GM23338 (cell line): ENCODE results near the gene DDX20. TPM values are rescaled to one million over a fixed set of nuclear protein-coding genes. Genes with fewer than 3 reads are reported as not detected.

Experiments
- ATAC-seq: fragments of 200-7000 bp; cut with Tn5 transposase; 3 replicates; pipeline ENCODE4 v1.9.1; 2020
- DNase-seq: peaks from one replicate; pipeline ENCODE4 v3.0.0-alpha.2; 2015; ENCODE audit warnings: low spot score
- H2AFZ ChIP-seq: fragments of 200-600 bp; sonication (generic); 2 replicates; pipeline ENCODE4 v1.8.0; 2016; ENCODE audit warnings: antibody characterized with exemption, mild to moderate bottlenecking, moderate library complexity
- H3F3A ChIP-seq: fragments of 200-600 bp; sonication (generic); replicated peaks from 2 replicates; pipeline ENCODE4 v1.8.0; 2017; ENCODE audit warnings: antibody characterized with exemption, mixed run types, low read depth
- H3K27ac ChIP-seq: fragments of 200-600 bp; sonication (generic); 2 replicates; pipeline ENCODE4 v1.6.1; 2016; ENCODE audit warnings: low read depth
- H3K27me3 ChIP-seq: fragments of 200-600 bp; sonication (generic); 2 replicates; pipeline ENCODE4 v1.8.0; 2016; ENCODE audit warnings: mild to moderate bottlenecking, mixed run types, moderate library complexity; ENCODE audit not compliant: insufficient read depth
- H3K36me3 ChIP-seq: fragments of 200-600 bp; sonication (generic); 2 replicates; pipeline ENCODE4 v1.8.0; 2016; ENCODE audit warnings: mild to moderate bottlenecking; ENCODE audit not compliant: insufficient read depth
- H3K4me1 ChIP-seq: fragments of 200-600 bp; sonication (generic); 2 replicates; pipeline ENCODE4 v1.8.0; 2016; ENCODE audit warnings: mild to moderate bottlenecking, moderate library complexity; ENCODE audit not compliant: insufficient read depth
- H3K4me2 ChIP-seq: fragments of 200-600 bp; sonication (generic); 2 replicates; pipeline ENCODE4 v1.7.1; 2017; ENCODE audit warnings: mixed run types
- H3K4me3 ChIP-seq: fragments of 200-600 bp; sonication (generic); 2 replicates; pipeline ENCODE4 v1.6.1; 2016; ENCODE audit warnings: mixed run types
- H3K79me2 ChIP-seq: fragments of 200-600 bp; sonication (generic); replicated peaks from 2 replicates; pipeline ENCODE4 v1.8.0; 2017; ENCODE audit warnings: mild to moderate bottlenecking; ENCODE audit not compliant: insufficient read depth
- H3K9me2 ChIP-seq: fragments of 200-600 bp; sonication (generic); 2 replicates; pipeline ENCODE4 v1.8.0; 2017; ENCODE audit not compliant: insufficient read depth
- H4K20me1 ChIP-seq: fragments of 200-600 bp; sonication (generic); replicated peaks from 2 replicates; pipeline ENCODE4 v1.8.0; 2017; ENCODE audit warnings: mild to moderate bottlenecking; ENCODE audit not compliant: insufficient read depth
- H3K27ac Mint-ChIP-seq: 2 replicates; pipeline ENCODE4 v1.8.0; 2020; ENCODE audit warnings: inconsistent platforms, mild to moderate bottlenecking, moderate library complexity, mixed read lengths
- H3K27me3 Mint-ChIP-seq: 3 replicates; pipeline ENCODE4 v1.8.0; 2022; ENCODE audit warnings: low read depth, mild to moderate bottlenecking, moderate library complexity, mixed read lengths, inconsistent platforms; ENCODE audit not compliant: insufficient read depth, poor library complexity
- H3K36me3 Mint-ChIP-seq: 3 replicates; pipeline ENCODE4 v1.8.0; 2021; ENCODE audit warnings: low read depth, mild to moderate bottlenecking, inconsistent platforms, moderate library complexity, mixed read lengths
- H3K4me1 Mint-ChIP-seq: 3 replicates; pipeline ENCODE4 v1.8.0; 2020; ENCODE audit warnings: mild to moderate bottlenecking, inconsistent platforms, mixed read lengths
- H3K4me3 Mint-ChIP-seq: 3 replicates; pipeline ENCODE4 v1.8.0; 2021; ENCODE audit warnings: moderate library complexity, mild to moderate bottlenecking, inconsistent platforms, mixed read lengths
- H3K9me3 Mint-ChIP-seq: 3 replicates; pipeline ENCODE4 v1.8.0; 2020; ENCODE audit warnings: moderate library complexity, mild to moderate bottlenecking, inconsistent platforms, mixed read lengths
- CTCF ChIP-seq, 2 experiments: fragments of 200-600 bp in 1 of 2; sonication (generic) in 1 of 2; conservative IDR thresholded peaks; 2 replicates each; pipeline versions ENCODE4 v1.5.1 to v1.6.1; 2016 to 2017; ENCODE audit warnings: antibody characterized with exemption in 2 of 2, low read depth in 2 of 2, mild to moderate bottlenecking in 2 of 2, moderate library complexity in 1 of 2
- ETS1 ChIP-seq: IDR thresholded peaks from 2 replicates; pipeline ENCODE4 v1.6.1; 2016; ENCODE audit warnings: antibody characterized with exemption
- EZH2 ChIP-seq: fragments of 200-600 bp; sonication (generic); IDR thresholded peaks from one replicate; pipeline ENCODE4 v1.8.0; 2017; ENCODE audit warnings: antibody characterized with exemption, mild to moderate bottlenecking, low read depth; ENCODE audit not compliant: unreplicated experiment
- JUNB ChIP-seq: IDR thresholded peaks from one replicate; pipeline ENCODE4 v1.6.1; 2016; ENCODE audit warnings: antibody characterized with exemption; ENCODE audit not compliant: unreplicated experiment
- NANOG ChIP-seq: IDR thresholded peaks from 2 replicates; pipeline ENCODE4 v1.6.1; 2016; ENCODE audit warnings: antibody characterized with exemption, borderline replicate concordance
- STAT1 ChIP-seq: IDR thresholded peaks from one replicate; pipeline ENCODE4 v1.6.1; 2016; ENCODE audit warnings: antibody characterized with exemption; ENCODE audit not compliant: unreplicated experiment
- ZNF462 ChIP-seq: fragments of 250-450 bp; sonication (Bioruptor Pico); IDR thresholded peaks from 2 replicates; pipeline ENCODE4 v1.5.0; 2020; ENCODE audit warnings: mild to moderate bottlenecking, moderate library complexity
- polyA plus RNA-seq: library from polyadenylated mRNA; unstranded; fragments of >200 nt; fragmentation: Nextera tagmentation; extraction: Ambion mirVana; gene quantifications from 2 replicates; pipeline ENCODE4 v1.2.1, GENCODE V29; 2016
- total RNA-seq: library from RNA; depleted of rRNA; stranded (reverse); fragments of >200 nt; shearing (Covaris generic); gene quantifications from 2 replicates; pipeline ENCODE4 v1.2.3, GENCODE V29; 2014

DDX20 gene
- total and polyA plus RNA-seq, 2 experiments from 2014 or later = 11.9 to 54.4 TPM

GRCh38 chr1:111813440-111814304, 58.0 kb downstream of the DDX20 start:
- Histone ChIP-seq H3K9me2 (0 out of 2 replicates have a peak, but pooled peaks cover 2% of the 10 kb centered on the region), H3K4me3 (no peak overlapping the region), H2AFZ (no peak overlapping the region), H3F3A (no peaks in the 10 kb centered on the region), H3K4me1 (no peaks in the 10 kb centered on the region), H3K27me3 (no peaks in the 10 kb centered on the region), H3K27ac (no peak overlapping the region), H4K20me1 (no peaks in the 10 kb centered on the region), H3K36me3 (no peaks in the 10 kb centered on the region), H3K4me2 (no peak overlapping the region), H3K79me2 (no peaks in the 10 kb centered on the region)
- peaks cover 3% of the 10 kb centered on the region; the same call in 1 of the 3 replicates for H3K4me1 Mint-ChIP-seq
- no peaks in the 10 kb centered on the region for H3K9me3 Mint-ChIP-seq
- no peak overlapping the region for H3K4me3 Mint-ChIP-seq
- peak; percentile 21 for DNase-seq
- H3K27ac Mint-ChIP-seq = no peak overlapping the region
- ATAC-seq = peak; percentile 45; the same call in 2 of the 3 replicates
- no peaks in the 10 kb centered on the region for H3K36me3 Mint-ChIP-seq
- TF ChIP-seq CTCF (conservative IDR thresholded peaks at IDR 0.05; ENCODE audit: low read depth in 2 of 2) (peak; percentile 26 to 32; a peak in 2 of 4 replicates), ETS1 (no peak)
- H3K27me3 Mint-ChIP-seq = peaks cover 4% of the 10 kb centered on the region

GRCh38 chr1:111814305-111814628, 58.6 kb downstream of the DDX20 start:
- Histone ChIP-seq H3K4me1 (no peaks in the 10 kb centered on the region), H3K4me2 (no peak overlapping the region), H3K79me2 (no peaks in the 10 kb centered on the region), H3K4me3 (no peak overlapping the region), H3K9me2 (no peaks in the 10 kb centered on the region), H4K20me1 (no peaks in the 10 kb centered on the region), H2AFZ (no peak overlapping the region), H3K27ac (no peak overlapping the region), H3K36me3 (no peaks in the 10 kb centered on the region), H3K27me3 (no peaks in the 10 kb centered on the region), H3F3A (no peaks in the 10 kb centered on the region)
- no peak for DNase-seq
- H3K4me1 Mint-ChIP-seq = peaks cover 6% of the 10 kb centered on the region; the same call in 2 of the 3 replicates
- peaks cover 1% of the 10 kb centered on the region for H3K27me3 Mint-ChIP-seq
- no peak for ATAC-seq
- H3K4me3 Mint-ChIP-seq = no peak overlapping the region
- no peaks in the 10 kb centered on the region for H3K36me3 Mint-ChIP-seq
- H3K9me3 Mint-ChIP-seq = no peaks in the 10 kb centered on the region
- no peak overlapping the region for H3K27ac Mint-ChIP-seq
- TF ChIP-seq JUNB (no peak), ETS1 (no peak), ZNF462 (CRISPR knock-in tag) (no peak), NANOG (no peak), EZH2 (no peak), STAT1 (no peak), CTCF (conservative IDR thresholded peaks at IDR 0.05; ENCODE audit: low read depth in 2 of 2) (no peak)
